K562 (cell line): ENCODE data around the gene PLEKHA1.

Experiments used
- CHD2 ChIP-seq: IDR thresholded peaks from 2 replicates; pipeline ENCODE4 v1.6.1; 2011; ENCODE audit warnings: low read depth, low read length
- CTBP1 ChIP-seq: fragments of 450-650 bp; IDR thresholded peaks from 2 replicates; pipeline ENCODE4 v1.6.1; 2016; ENCODE audit warnings: borderline replicate concordance
- CTCF ChIP-seq, 3 experiments: IDR thresholded peaks in 2 of 3; conservative IDR thresholded peaks in 1 of 3; 2 replicates each; pipeline ENCODE4 v1.5.1; 2011 to 2012; ENCODE audit warnings: low read length in 3 of 3, mild to moderate bottlenecking in 3 of 3, control low read depth in 2 of 3, improper control_type of control experiment in 1 of 3, inconsistent platforms in 1 of 3, low read depth in 1 of 3, mixed read lengths in 1 of 3, moderate library complexity in 1 of 3; ENCODE audit not compliant: insufficient read depth in 2 of 3
- LEF1 ChIP-seq: fragments of 450-650 bp; IDR thresholded peaks from 2 replicates; pipeline ENCODE4 v1.6.1; 2016; ENCODE audit warnings: mild to moderate bottlenecking
- NR1H2 ChIP-seq: sonication (generic); formaldehyde crosslinking; IDR thresholded peaks from 2 replicates; pipeline ENCODE4 v1.4.0; 2020; ENCODE audit warnings: mild to moderate bottlenecking, missing genetic modification reagents
- POLR2AphosphoS5 ChIP-seq: IDR thresholded peaks from 2 replicates; pipeline ENCODE4 v1.6.1; 2011; ENCODE audit warnings: mild to moderate bottlenecking, low read depth, low read length, moderate library complexity; ENCODE audit not compliant: control insufficient read depth, insufficient read depth
- RFX5 ChIP-seq: IDR thresholded peaks from 2 replicates; pipeline ENCODE4 v1.6.1; 2011; ENCODE audit warnings: low read depth, mild to moderate bottlenecking, improper control_type of control experiment, low read length
- SIN3A ChIP-seq, 2 experiments: fragments of 150-350 bp in 1 of 2; IDR thresholded peaks; 2 replicates each; pipeline ENCODE4 v1.6.1; 2011 to 2016; ENCODE audit warnings: borderline replicate concordance in 2 of 2, low read depth in 2 of 2, low read length in 2 of 2, mild to moderate bottlenecking in 2 of 2, moderate library complexity in 2 of 2; ENCODE audit not compliant: control insufficient read depth in 1 of 2
- SMAD1 ChIP-seq: fragments of 150-350 bp; IDR thresholded peaks from 2 replicates; pipeline ENCODE4 v1.6.1; 2014; ENCODE audit warnings: low read length, low read depth; ENCODE audit not compliant: partially characterized antibody
- TBP ChIP-seq: optimal IDR thresholded peaks from 2 replicates; pipeline ENCODE3; 2011; ENCODE audit warnings: low read depth, low read length, improper control_type of control experiment
- ZNF318 ChIP-seq, 2 experiments: fragments of 450-650 bp; IDR thresholded peaks; 2 replicates each; pipeline ENCODE4 v1.6.1; 2016; ENCODE audit warnings: mild to moderate bottlenecking in 2 of 2, borderline replicate concordance in 1 of 2, low read depth in 1 of 2, moderate library complexity in 1 of 2
- ZNF551 ChIP-seq: fragments of 250-450 bp; sonication (Bioruptor Pico); IDR thresholded peaks from 2 replicates; pipeline ENCODE4 v1.5.0; 2021; ENCODE audit warnings: mild to moderate bottlenecking, moderate library complexity
- TF ChIP-seq, protein P1 (sequence below): fragments of 250-450 bp; sonication (Bioruptor Pico); IDR thresholded peaks from 2 replicates; pipeline ENCODE4 v1.8.0; 2021; ENCODE audit warnings: mild to moderate bottlenecking, moderate library complexity

GRCh38 chr10:122327237-122328206 is 47.0 kb upstream of the PLEKHA1 start:
- no peak for TF ChIP-seq NR1H2
- TF ChIP-seq SIN3A (IDR thresholded peaks at IDR 0.05; ENCODE audit: borderline replicate concordance in 2 of 2, control insufficient read depth in 1 of 2, low read depth in 2 of 2, low read length in 2 of 2), result no peak
- no peak for TF ChIP-seq CTBP1
- TF ChIP-seq SMAD1, result no peak
- TF ChIP-seq, protein P1, sequence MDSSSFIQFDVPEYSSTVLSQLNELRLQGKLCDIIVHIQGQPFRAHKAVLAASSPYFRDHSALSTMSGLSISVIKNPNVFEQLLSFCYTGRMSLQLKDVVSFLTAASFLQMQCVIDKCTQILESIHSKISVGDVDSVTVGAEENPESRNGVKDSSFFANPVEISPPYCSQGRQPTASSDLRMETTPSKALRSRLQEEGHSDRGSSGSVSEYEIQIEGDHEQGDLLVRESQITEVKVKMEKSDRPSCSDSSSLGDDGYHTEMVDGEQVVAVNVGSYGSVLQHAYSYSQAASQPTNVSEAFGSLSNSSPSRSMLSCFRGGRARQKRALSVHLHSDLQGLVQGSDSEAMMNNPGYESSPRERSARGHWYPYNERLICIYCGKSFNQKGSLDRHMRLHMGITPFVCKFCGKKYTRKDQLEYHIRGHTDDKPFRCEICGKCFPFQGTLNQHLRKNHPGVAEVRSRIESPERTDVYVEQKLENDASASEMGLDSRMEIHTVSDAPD (CRISPR knock-in tag), result no peak
- TF ChIP-seq RFX5, result no peak
- TF ChIP-seq ZNF318 (IDR thresholded peaks at IDR 0.05; ENCODE audit: borderline replicate concordance in 1 of 2, low read depth in 1 of 2), result no peak
- TF ChIP-seq LEF1, result no peak
- no peak for TF ChIP-seq CTCF (IDR thresholded peaks at IDR 0.05 in 2 of 3, conservative IDR thresholded peaks at IDR 0.05 in 1 of 3; ENCODE audit: insufficient read depth in 2 of 3, low read depth in 1 of 3, low read length in 3 of 3)
- TF ChIP-seq ZNF551, result no peak
- TF ChIP-seq CHD2, result no peak
- no peak for TF ChIP-seq TBP
- TF ChIP-seq POLR2AphosphoS5, result no peak
